GM23338 (cell line): ENCODE results near the gene RAB11FIP4.

Experiments used
- CREB1 ChIP-seq: fragments of 250-450 bp; sonication (Bioruptor Pico); IDR thresholded peaks from 2 replicates; pipeline ENCODE4 v1.5.0; 2020; ENCODE audit warnings: low read depth, mild to moderate bottlenecking, moderate library complexity
- ETS1 ChIP-seq: IDR thresholded peaks from 2 replicates; pipeline ENCODE4 v1.6.1; 2016; ENCODE audit warnings: antibody characterized with exemption
- EZH2 ChIP-seq: fragments of 200-600 bp; sonication (generic); IDR thresholded peaks from one replicate; pipeline ENCODE4 v1.8.0; 2017; ENCODE audit warnings: antibody characterized with exemption, mild to moderate bottlenecking, low read depth; ENCODE audit not compliant: unreplicated experiment
- EZH2phosphoT487 ChIP-seq: fragments of 200-600 bp; sonication (generic); IDR thresholded peaks from one replicate; pipeline ENCODE4 v1.8.1; 2018; ENCODE audit warnings: antibody characterized with exemption; ENCODE audit not compliant: unreplicated experiment
- JUNB ChIP-seq: IDR thresholded peaks from one replicate; pipeline ENCODE4 v1.6.1; 2016; ENCODE audit warnings: antibody characterized with exemption; ENCODE audit not compliant: unreplicated experiment
- POLR2AphosphoS5 ChIP-seq: IDR thresholded peaks from 2 replicates; pipeline ENCODE4 v1.6.1; 2016; ENCODE audit warnings: antibody characterized with exemption, low read depth
- STAT1 ChIP-seq: IDR thresholded peaks from one replicate; pipeline ENCODE4 v1.6.1; 2016; ENCODE audit warnings: antibody characterized with exemption; ENCODE audit not compliant: unreplicated experiment
- ZNF114 ChIP-seq: fragments of 250-450 bp; sonication (Bioruptor Pico); IDR thresholded peaks from 2 replicates; pipeline ENCODE4 v1.5.0; 2020; ENCODE audit warnings: mild to moderate bottlenecking, moderate library complexity
- ZNF331 ChIP-seq: fragments of 250-450 bp; sonication (Bioruptor Pico); IDR thresholded peaks from 2 replicates; pipeline ENCODE4 v1.5.0; 2020; ENCODE audit warnings: low read depth, mild to moderate bottlenecking, moderate library complexity
- TF ChIP-seq, protein P1 (sequence below), 2 experiments: fragments of 200-600 bp in 1 of 2; sonication (generic) in 1 of 2; conservative IDR thresholded peaks; 2 replicates each; pipeline versions ENCODE4 v1.5.1 to v1.6.1; 2016 to 2017; ENCODE audit warnings: antibody characterized with exemption in 2 of 2, low read depth in 2 of 2, mild to moderate bottlenecking in 2 of 2, moderate library complexity in 1 of 2
- TF ChIP-seq, protein P2 (sequence below): IDR thresholded peaks from one replicate; pipeline ENCODE4 v1.6.1; 2018; ENCODE audit warnings: antibody characterized with exemption; ENCODE audit not compliant: unreplicated experiment

DNA sequence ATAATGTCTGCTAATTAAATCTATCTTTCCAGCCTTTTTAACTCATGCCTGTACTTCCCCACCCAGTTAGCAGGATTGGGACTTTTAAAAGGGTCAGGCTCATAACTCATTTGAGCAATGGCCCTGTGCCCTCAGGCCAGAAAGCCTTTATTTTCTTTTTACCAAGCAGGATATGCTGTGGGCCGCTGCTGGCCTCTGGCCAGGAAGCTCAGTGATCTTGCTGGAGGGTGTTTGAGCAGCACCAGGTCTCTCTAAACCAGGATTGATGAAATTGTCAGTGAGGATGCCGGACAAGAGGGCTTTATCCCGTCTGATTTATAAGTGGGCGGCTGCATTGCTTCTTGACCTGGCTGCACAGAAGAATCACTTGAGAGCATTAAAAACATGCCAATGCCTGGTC lies 187.8 kb downstream of the RAB11FIP4 start:
- TF ChIP-seq, protein P1, sequence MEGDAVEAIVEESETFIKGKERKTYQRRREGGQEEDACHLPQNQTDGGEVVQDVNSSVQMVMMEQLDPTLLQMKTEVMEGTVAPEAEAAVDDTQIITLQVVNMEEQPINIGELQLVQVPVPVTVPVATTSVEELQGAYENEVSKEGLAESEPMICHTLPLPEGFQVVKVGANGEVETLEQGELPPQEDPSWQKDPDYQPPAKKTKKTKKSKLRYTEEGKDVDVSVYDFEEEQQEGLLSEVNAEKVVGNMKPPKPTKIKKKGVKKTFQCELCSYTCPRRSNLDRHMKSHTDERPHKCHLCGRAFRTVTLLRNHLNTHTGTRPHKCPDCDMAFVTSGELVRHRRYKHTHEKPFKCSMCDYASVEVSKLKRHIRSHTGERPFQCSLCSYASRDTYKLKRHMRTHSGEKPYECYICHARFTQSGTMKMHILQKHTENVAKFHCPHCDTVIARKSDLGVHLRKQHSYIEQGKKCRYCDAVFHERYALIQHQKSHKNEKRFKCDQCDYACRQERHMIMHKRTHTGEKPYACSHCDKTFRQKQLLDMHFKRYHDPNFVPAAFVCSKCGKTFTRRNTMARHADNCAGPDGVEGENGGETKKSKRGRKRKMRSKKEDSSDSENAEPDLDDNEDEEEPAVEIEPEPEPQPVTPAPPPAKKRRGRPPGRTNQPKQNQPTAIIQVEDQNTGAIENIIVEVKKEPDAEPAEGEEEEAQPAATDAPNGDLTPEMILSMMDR (conservative IDR thresholded peaks at IDR 0.05; ENCODE audit: low read depth in 2 of 2): no peak
- TF ChIP-seq POLR2AphosphoS5 (no peak), JUNB (no peak), EZH2 (no peak), ZNF114 (CRISPR knock-in tag) (no peak), EZH2phosphoT487 (no peak), CREB1 (CRISPR knock-in tag) (no peak), STAT1 (no peak), ZNF331 (CRISPR knock-in tag) (no peak), ETS1 (no peak)
- TF ChIP-seq, protein P2, sequence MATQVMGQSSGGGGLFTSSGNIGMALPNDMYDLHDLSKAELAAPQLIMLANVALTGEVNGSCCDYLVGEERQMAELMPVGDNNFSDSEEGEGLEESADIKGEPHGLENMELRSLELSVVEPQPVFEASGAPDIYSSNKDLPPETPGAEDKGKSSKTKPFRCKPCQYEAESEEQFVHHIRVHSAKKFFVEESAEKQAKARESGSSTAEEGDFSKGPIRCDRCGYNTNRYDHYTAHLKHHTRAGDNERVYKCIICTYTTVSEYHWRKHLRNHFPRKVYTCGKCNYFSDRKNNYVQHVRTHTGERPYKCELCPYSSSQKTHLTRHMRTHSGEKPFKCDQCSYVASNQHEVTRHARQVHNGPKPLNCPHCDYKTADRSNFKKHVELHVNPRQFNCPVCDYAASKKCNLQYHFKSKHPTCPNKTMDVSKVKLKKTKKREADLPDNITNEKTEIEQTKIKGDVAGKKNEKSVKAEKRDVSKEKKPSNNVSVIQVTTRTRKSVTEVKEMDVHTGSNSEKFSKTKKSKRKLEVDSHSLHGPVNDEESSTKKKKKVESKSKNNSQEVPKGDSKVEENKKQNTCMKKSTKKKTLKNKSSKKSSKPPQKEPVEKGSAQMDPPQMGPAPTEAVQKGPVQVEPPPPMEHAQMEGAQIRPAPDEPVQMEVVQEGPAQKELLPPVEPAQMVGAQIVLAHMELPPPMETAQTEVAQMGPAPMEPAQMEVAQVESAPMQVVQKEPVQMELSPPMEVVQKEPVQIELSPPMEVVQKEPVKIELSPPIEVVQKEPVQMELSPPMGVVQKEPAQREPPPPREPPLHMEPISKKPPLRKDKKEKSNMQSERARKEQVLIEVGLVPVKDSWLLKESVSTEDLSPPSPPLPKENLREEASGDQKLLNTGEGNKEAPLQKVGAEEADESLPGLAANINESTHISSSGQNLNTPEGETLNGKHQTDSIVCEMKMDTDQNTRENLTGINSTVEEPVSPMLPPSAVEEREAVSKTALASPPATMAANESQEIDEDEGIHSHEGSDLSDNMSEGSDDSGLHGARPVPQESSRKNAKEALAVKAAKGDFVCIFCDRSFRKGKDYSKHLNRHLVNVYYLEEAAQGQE: no peak
